Activated gamma-delta T cell treated with Interleukin-2 at 50 U/mL for 16 hours (primary cell): Measurements from ENCODE around the gene LTB4R2.
A peak's percentile ranks its signal among the peaks of the same experiment; 100 is the strongest.

Experiments used
- DNase-seq: peaks from one replicate; pipeline ENCODE4 v3.0.0-alpha.2; 2020

The LTB4R2 gene

GRCh38 chr14:24309538-24310264 is at the start of gene LTB4R2:
Gene LTB4R2 (plus strand): TSS chr14:24310140. CDS start chr14:24310665, 525 bp downstream.
- no peak for DNase-seq

- no peak for DNase-seq
Measured at GRCh38 chr14:24260780-24261157, 49.2 kb upstream of the LTB4R2 start.

GRCh38 chr14:24261256-24261968 is 48.5 kb upstream of the LTB4R2 start:
- no peak for DNase-seq

GRCh38 chr14:24261969-24262327 is 48.0 kb upstream of the LTB4R2 start:
- DNase-seq: no peak

GRCh38 chr14:24262821-24263733 is 46.9 kb upstream of the LTB4R2 start, which contains the start of gene TGM1:
Gene TGM1 (minus strand): TSS chr14:24263177. CDS start chr14:24262352, 825 bp downstream.
- DNase-seq: no peak

- DNase-seq: no peak
Measured at GRCh38 chr14:24263848-24264247, 46.1 kb upstream of the LTB4R2 start.

- DNase-seq: no peak
Measured at GRCh38 chr14:24264298-24264697, 45.6 kb upstream of the LTB4R2 start.

- no peak for DNase-seq
Measured at GRCh38 chr14:24266344-24267244, 43.3 kb upstream of the LTB4R2 start.

- no peak for DNase-seq
Measured at GRCh38 chr14:24267516-24267915, 42.4 kb upstream of the LTB4R2 start.

- no peak for DNase-seq
Measured at GRCh38 chr14:24268225-24268624, 41.7 kb upstream of the LTB4R2 start.

- no peak for DNase-seq
Measured at GRCh38 chr14:24269368-24269767, 40.6 kb upstream of the LTB4R2 start.

GRCh38 chr14:24269910-24270536 is 39.9 kb upstream of the LTB4R2 start:
- no peak for DNase-seq

- no peak for DNase-seq
Measured at GRCh38 chr14:24270537-24271133, 39.3 kb upstream of the LTB4R2 start.

- peak; percentile 90 for DNase-seq
Measured at GRCh38 chr14:24271134-24271833, 38.7 kb upstream of the LTB4R2 start, which contains the start of gene RABGGTA. Gene RABGGTA (minus strand): TSS chr14:24271597. CDS start chr14:24271115, 482 bp downstream.

- DNase-seq: no peak
Measured at GRCh38 chr14:24271834-24272263, 38.1 kb upstream of the LTB4R2 start.

GRCh38 chr14:24272467-24272866 is 37.5 kb upstream of the LTB4R2 start:
- DNase-seq: no peak

- no peak for DNase-seq
Measured at GRCh38 chr14:24273422-24273998, 36.4 kb upstream of the LTB4R2 start.

- DNase-seq: no peak
Measured at GRCh38 chr14:24274101-24274543, 35.8 kb upstream of the LTB4R2 start.

GRCh38 chr14:24277071-24277470 is 32.9 kb upstream of the LTB4R2 start:
- DNase-seq: no peak
